Transverse colon (tissue), 4 donors: ENCODE results near the gene RPS6KA2. TPM values are rescaled to one million over a fixed set of nuclear protein-coding genes. Genes with fewer than 3 reads are reported as not detected.

Experiments used
- DNase-seq: peaks from one replicate; pipeline ENCODE4 v3.0.0-alpha.2; 2019
- H3K27ac ChIP-seq, 4 donors: fragments of 200-600 bp; sonication (generic); 2 replicates each; pipeline ENCODE4 v1.5.1; 2016 to 2018; ENCODE audit warnings: inconsistent platforms in 4 of 4
- H3K27me3 ChIP-seq: fragments of 200-600 bp; sonication (generic); 2 replicates; pipeline ENCODE4 v1.5.1; 2017; ENCODE audit warnings: inconsistent platforms
- H3K36me3 ChIP-seq, 4 donors: fragments of 200-600 bp; sonication (generic); 2 replicates each; pipeline ENCODE4 v1.5.1; 2017 to 2019; ENCODE audit warnings: inconsistent platforms in 4 of 4
- H3K4me1 ChIP-seq, 4 donors: fragments of 200-600 bp; sonication (generic); 2 replicates each; pipeline ENCODE4 v1.5.1; 2017 to 2020; ENCODE audit warnings: inconsistent platforms in 4 of 4
- H3K4me3 ChIP-seq, 4 donors: fragments of 200-600 bp; sonication (generic); 1 replicate in 1 of 4; 2 replicates in 3 of 4; pipeline versions ENCODE4 v1.5.1 to v1.6.1; 2017 to 2019; ENCODE audit warnings: inconsistent platforms in 4 of 4
- H3K9me3 ChIP-seq, 2 donors: fragments of 200-600 bp; sonication (generic); 2 replicates each; pipeline ENCODE4 v1.5.1; 2017 to 2019; ENCODE audit warnings: inconsistent platforms in 2 of 2
- CTCF ChIP-seq, 5 experiments: fragments of 200-600 bp in 3 of 5; fragments of 450-650 bp in 2 of 5; sonication (generic) in 3 of 5; IDR thresholded peaks; 1 replicate in 2 of 5; 2 replicates in 3 of 5; pipeline ENCODE4 v1.5.1; 2016 to 2017; ENCODE audit warnings: antibody characterized with exemption in 5 of 5, inconsistent platforms in 3 of 5, mild to moderate bottlenecking in 2 of 5, moderate library complexity in 1 of 5
- EP300 ChIP-seq: sonication (generic); formaldehyde crosslinking; IDR thresholded peaks from one replicate; pipeline ENCODE4 v1.6.1; 2017; ENCODE audit warnings: antibody characterized with exemption, low read depth
- POLR2A ChIP-seq: fragments of 450-650 bp; IDR thresholded peaks from one replicate; pipeline ENCODE4 v1.6.1; 2016; ENCODE audit warnings: antibody characterized with exemption, mild to moderate bottlenecking, moderate library complexity
- POLR2AphosphoS5 ChIP-seq, 3 donors: sonication (generic); formaldehyde crosslinking; IDR thresholded peaks; one replicate each; pipeline ENCODE4 v1.6.1; 2016; ENCODE audit warnings: antibody characterized with exemption in 3 of 3
- WGBS, 2 donors: methylation state at CpG; one replicate each; pipeline ENCODE4 v1.1.5; 2018; ENCODE audit warnings: low coverage in 1 of 2; 5-methylcytosine and 5-hydroxymethylcytosine counted together
- in situ Hi-C, 4 donors: fragments of 200-750 bp; cut with MboI; loops; one replicate each; pipeline versions ENCODE4 v1.15.0 to v1.15.1; 2017; ENCODE audit warnings: low sequenced_read_pairs in 3 of 4, low pct_ligation_motif_present in 1 of 4, low pct_unique_long_range_greater_than_20kb in 1 of 4
- intact Hi-C: fragments of 100-400 bp; cut with DNase I; formaldehyde crosslinking; loops from one replicate; pipeline ENCODE4 v1.15.1; 2023; ENCODE audit warnings: low total_unique reads
- total RNA-seq, 4 donors: library from RNA; depleted of rRNA; stranded (reverse); fragments of >200 nt; gene quantifications; one replicate each; pipeline ENCODE4 v1.1.0, GENCODE V29; 2016

The RPS6KA2 gene
- total RNA-seq, 4 donors from 2014 or later = 9.6 to 41.1 (median 15.4) TPM

GRCh38 chr6:166507809-166508564, 119.1 kb downstream of the RPS6KA2 start:
- intact Hi-C loops (no loop called here), in situ Hi-C loops (no loop called here)
- Histone ChIP-seq H3K27me3 (no peaks in the 10 kb centered on the region), H3K27ac (no peak overlapping the region), H3K4me1 (no peaks in the 10 kb centered on the region), H3K36me3 (no peaks in the 10 kb centered on the region), H3K9me3 (no peaks in the 10 kb centered on the region), H3K4me3 (no peak overlapping the region)
- WGBS, 2 donors = 94 to 95% methylated on average over 6 to 25 of the region's 25 CpGs
- TF ChIP-seq EP300 (no peak), POLR2A (no peak), CTCF (IDR thresholded peaks at IDR 0.05) (no peak), POLR2AphosphoS5 (IDR thresholded peaks at IDR 0.05) (no peak)
- no peak for DNase-seq

GRCh38 chr6:166507380-166507779, 119.7 kb downstream of the RPS6KA2 start:
- H3K4me3 ChIP-seq = no peak overlapping the region
- TF ChIP-seq CTCF (IDR thresholded peaks at IDR 0.05) = no peak
- no peak for TF ChIP-seq POLR2A
- no peak for TF ChIP-seq EP300
- TF ChIP-seq POLR2AphosphoS5 (IDR thresholded peaks at IDR 0.05) = no peak
- no peaks in the 10 kb centered on the region for H3K27me3 ChIP-seq
- in situ Hi-C loops = no loop called here
- H3K4me1 ChIP-seq = no peaks in the 10 kb centered on the region
- no peaks in the 10 kb centered on the region for H3K36me3 ChIP-seq
- 80 to 91% methylated on average over 1 to 2 of the region's 2 CpGs for WGBS, 2 donors
- H3K27ac ChIP-seq = no peak overlapping the region
- intact Hi-C loops = no loop called here
- no peak for DNase-seq
- H3K9me3 ChIP-seq = no peaks in the 10 kb centered on the region

GRCh38 chr6:166505133-166505905, 121.7 kb downstream of the RPS6KA2 start:
- in situ Hi-C loops = no loop called here
- WGBS, 2 donors = 75 to 92% methylated on average over 2 to 28 of the region's 28 CpGs

More at GRCh38 chr6:166505133-166505905, 121.7 kb downstream of the RPS6KA2 start:
- Histone ChIP-seq H3K4me3 (no peak overlapping the region), H3K9me3 (no peaks in the 10 kb centered on the region), H3K4me1 (no peaks in the 10 kb centered on the region), H3K27me3 (no peaks in the 10 kb centered on the region), H3K36me3 (no peaks in the 10 kb centered on the region), H3K27ac (no peak overlapping the region)
- no peak for DNase-seq
- TF ChIP-seq EP300 = no peak
- TF ChIP-seq CTCF (IDR thresholded peaks at IDR 0.05) = no peak
- no peak for TF ChIP-seq POLR2AphosphoS5 (IDR thresholded peaks at IDR 0.05)
- no peak for TF ChIP-seq POLR2A
- intact Hi-C loops = no loop called here
